ENCODE results near the gene TTC39C.
"Not testable (repeated sequence)": the region's sequence is repeated elsewhere in the genome, so short reads cannot be mapped to it uniquely, and the experiment has no call there.

The TTC39C gene

DNA sequence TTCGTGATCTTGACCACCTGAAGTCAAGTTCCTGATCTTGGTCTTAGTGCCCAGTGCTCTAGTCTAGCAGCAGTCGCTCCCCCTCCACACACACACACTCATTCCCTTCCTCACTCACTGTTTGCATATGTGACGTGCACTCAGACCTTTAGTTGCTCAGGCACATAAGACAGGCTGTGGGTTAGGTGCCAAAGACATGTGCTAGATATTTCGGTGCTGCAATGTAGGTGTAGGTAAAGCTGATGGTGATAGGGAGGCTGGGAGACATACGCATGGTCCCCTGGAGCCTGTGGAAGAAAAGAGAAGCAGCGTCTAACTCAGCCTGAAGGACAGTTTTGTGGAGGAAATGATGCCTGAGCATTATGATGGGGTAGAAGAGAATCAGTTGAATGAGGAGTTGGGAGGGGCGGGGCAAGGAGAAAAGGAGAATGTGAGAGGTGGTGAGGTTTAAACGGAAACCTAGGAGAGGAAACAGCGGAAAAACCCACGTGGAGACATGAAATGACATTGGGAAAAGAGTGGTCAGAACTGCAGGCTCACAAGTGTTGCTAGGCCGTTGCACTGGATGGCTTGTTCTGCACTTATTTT lies 3.8 kb downstream of the TTC39C start:
- no peak for DNase-seq

DNA sequence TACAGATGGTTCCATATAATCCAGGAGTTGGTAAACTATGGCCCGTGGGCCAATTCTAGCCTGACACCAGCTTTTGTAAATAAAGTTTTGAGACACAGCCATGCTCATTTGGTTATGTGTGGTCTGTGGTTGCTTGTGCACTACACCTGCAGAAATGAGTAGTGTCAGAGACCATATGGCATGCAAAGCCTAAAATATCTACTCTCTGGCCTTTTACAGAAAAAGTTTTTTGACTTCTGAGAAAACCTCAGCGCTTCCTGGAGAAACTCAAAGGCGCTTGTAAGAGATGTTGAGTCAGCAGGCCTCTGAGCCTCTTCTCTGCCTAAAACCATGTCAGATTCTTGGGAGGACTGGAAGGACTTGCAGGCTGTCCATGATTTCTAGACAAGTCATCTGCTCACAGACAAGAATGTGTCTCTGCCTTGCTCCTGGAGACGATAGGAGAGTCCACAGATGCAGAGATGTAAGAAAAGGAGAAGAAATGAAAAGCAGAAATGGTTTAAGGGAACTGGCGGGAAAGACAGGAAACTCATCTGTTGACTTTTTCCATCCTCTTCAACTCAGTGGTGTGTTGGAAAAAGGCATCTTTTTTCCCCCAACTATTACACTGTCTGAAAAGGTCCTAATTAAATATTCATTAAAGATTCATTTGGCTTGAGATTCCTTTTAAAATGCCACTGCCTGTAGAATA lies 5.2 kb downstream of the TTC39C start:
- no peak for DNase-seq

DNA sequence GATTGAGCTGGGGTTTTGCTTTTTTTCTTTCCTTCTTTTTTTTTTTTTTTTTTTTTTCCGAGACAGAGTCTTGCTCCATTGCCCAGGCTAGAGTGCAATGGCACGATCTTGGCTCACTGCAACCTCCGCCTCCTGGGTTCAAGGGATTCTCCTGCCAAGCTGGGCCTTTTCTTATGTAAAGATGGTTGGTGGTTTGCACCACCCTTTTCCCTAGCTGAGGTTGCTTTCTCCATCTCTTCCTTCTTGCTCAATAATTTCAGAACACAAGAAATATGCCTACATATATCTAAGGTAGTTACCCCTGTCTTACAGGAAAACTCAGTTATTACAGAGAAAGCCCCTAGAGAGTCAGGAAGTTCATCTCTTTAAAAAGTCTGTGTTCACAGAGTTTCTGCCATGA lies 7.0 kb downstream of the TTC39C start:
- DNase-seq, result no peak

DNA sequence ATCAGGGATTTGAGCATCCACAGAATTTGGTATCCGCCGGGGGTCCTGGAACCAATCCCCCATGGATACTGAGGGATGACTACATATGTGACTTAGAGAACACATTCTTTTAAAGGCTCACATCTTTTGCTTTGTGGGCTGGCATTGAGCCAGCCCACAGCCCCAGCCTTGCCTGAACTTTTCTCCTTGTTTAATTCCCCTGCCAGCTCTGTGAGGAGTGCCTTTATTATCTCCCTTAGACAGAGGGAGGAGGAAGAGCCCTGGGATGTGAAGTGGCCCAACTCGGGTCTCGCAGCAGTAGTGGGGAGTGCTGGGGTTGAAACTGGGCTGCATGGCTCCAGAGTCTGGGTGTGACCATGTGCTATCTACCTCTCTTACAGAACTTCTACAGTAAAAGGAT lies 7.6 kb downstream of the TTC39C start:
- no peak for DNase-seq

DNA sequence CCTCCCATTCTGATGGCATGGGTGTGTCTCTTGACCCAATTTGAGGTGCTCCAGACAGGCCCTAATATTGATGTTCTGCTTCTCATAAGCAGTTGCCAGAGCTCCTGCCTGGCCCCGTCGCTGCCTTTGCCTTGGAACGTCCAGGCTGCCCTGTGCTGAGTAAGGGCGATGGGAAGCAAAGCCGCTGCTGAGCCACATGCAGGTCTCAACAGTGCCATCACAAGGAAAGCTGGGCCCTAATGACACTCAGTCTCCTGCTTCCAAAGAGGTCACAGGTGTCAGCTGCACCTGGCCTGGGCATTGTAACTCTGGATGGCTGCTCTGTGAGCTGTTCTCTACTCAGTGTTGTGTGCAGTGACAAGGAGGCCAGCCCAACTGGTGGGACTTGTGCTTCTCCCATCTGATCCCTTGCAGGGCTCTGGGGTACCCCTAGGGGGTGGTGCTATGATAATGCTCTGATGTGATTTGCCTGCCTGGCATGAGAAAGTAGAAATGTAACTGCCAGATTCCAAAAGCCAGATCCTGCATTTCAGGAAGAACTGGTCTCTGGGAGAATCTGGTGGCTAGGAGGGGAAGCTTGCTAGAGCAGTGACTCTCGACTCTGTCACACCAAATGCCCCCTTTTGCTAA lies 8.7 kb downstream of the TTC39C start:
- no peak for DNase-seq

- no peak for DNase-seq
Measured at GRCh38 chr18:24024425-24024824, 9.9 kb downstream of the TTC39C start.

- no peak for DNase-seq
Measured at GRCh38 chr18:24026457-24026856, 11.9 kb downstream of the TTC39C start.

DNA sequence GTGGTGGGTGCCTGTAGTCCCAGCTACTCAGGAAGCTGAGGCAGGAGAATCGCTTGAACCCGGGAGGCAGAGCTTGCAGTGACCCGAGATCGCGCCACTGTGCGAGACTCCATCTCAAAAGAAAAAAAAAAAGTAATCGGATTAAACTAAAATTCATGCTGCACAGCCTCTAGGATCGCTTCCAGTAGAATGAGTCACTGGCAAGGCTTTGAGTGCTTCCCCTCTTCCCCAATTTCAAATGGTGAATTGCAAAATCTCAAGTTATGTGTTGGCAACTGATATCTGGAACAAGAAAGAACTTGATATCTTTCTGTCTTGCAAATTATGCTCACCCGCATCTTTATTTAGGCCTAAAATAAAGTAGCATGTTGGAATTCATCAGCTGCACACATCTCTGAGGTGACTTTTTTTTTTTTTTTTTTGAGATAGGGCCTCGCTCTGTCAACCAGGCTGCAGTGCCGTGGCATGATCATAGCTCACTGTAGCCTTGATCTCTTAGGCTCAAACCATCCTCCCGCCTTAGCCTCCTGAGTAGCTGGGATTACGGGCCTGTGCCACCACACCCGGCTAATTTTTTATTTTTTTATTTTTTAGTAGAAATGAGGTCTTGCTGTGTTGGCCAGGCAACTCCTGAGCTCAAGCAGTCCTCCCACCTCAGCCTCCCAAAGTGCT lies 12.7 kb downstream of the TTC39C start:
- peak; percentile 87 for DNase-seq

GRCh38 chr18:24028946-24029345 lies 14.4 kb downstream of the TTC39C start:
- DNase-seq, result not testable (repeated sequence)

DNA sequence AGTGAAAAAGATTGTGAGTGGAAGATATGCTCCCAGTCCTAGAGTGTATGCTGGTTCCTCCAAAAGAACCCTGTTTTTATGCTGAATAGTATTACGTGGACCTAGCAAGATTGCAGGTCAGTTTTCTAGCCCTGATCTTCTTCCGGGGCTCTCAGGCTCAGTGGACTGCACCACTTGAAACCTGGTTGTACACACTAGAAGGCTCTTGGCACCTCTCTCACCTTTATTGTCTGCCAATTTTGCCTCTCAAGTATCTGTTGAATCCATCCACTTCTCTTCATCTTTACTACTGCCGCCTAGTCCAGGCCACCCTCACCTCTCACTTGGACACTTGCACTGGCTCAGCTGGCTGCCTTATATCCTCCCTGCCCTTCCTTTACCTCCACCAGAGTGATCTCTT lies 16.8 kb downstream of the TTC39C start:
- DNase-seq, result no peak

DNA sequence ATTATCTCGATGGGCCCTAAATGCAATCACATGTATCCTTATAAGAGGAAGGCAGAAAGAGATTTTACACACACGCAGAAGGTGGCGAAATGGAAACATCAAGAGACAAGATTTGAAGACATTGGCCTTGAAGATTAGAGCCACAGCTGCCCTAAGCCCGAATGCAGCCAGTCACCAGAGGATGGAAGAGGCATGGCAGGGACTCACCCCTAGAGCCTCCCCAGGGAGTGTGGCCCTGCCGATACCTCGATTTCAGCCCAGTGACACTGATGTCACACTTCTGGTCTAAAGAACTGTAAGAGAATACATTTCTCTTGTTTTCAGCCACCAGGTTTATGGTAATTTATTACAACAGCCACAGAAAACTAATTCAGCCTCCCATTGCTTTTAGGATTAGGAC lies 17.4 kb downstream of the TTC39C start:
- no peak for DNase-seq

DNA sequence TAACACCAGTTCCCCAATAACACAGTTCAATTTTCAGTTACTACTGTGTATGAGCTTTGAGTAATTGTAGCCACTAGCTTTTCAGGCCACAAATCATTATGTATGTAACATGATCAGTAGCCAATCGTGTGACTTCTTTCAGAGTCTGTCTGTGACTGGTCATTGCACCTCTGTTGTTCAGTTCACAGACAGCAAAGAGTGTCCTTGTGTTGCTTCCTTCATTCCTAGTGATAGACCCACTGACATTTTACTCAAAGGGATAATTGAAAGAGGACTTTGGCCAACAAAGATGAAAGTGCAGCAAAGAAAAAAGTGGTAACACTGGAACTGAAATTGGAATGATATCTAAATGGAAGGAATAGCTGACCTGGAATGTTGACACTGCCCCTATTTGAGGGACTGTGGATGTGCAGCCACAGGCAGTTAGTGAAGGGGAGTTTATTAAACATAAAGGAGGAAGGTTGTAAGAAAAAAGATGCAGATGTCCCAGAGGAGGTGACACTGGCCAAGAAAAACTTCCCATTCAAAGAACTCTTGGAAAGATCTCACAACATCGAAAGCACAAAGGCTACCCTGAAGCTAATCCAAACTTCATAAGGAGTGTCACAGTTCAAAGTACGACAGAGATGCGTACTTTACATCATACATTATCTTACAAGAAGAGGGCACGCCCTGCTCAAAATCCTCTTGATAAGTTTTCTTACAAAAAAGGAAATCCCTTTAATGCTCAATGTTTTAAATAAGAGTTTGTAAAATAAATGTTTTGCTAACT lies 19.3 kb downstream of the TTC39C start:
- DNase-seq, result no peak

DNA sequence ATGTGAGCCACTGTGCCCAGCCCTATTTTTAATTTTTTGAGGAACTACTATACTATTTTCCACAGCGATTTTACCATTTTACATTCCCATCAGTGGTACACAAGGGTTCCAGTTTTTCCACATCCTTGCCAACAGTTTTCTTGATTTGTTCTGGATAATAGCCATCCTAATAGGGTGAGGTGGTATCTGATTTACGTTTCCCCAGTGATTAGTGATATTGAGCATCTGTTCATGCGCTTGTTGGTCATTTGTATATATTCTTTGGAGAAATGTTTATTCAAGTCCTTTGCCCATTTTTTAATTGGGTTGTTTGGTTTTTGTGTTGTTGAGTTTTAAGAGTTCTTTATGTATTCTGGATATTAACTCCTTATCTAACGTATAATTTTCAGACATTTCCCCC lies 20.8 kb downstream of the TTC39C start:
- no peak for DNase-seq

DNA sequence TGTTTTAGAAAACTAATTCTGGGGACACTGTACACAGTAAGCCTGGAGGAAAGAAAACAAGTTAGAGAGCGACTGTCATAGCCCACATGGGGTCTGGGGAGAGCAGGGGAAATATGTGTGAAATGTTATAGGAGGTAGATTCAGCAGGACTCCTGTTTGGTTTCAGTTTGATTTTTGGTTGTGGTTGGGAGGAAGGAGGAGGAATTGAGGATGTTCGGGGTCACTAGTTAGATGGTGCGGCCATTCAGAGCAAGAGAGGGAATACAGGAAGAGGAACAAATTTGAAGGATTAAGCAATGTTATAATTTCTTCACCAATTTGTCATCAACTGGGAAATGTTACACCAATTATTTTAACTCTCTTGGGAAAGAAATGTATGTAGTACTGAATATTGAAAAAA lies 25.1 kb downstream of the TTC39C start:
- DNase-seq, result peak; percentile 91

DNA sequence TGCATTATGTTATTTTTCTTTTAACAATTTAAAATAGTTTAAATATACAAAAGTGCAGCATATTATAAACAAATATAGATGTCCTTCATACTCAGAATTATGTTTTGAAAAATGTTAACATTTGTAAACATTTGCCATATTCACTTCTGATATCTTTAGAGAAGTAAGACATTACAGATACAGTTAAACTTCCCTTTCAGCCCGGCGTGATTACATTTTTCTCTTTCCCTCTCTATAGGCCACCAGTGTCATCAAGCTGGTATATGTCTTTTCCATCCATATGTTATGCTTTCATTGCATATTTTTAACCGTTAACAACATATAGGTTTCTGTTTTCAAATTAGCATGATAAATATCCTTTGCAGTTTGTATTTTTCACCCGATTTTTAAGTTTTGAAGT lies 27.1 kb downstream of the TTC39C start:
- DNase-seq, result peak; percentile 55

- DNase-seq, result no peak
Measured at GRCh38 chr18:24043403-24043802, 28.8 kb downstream of the TTC39C start.

DNA sequence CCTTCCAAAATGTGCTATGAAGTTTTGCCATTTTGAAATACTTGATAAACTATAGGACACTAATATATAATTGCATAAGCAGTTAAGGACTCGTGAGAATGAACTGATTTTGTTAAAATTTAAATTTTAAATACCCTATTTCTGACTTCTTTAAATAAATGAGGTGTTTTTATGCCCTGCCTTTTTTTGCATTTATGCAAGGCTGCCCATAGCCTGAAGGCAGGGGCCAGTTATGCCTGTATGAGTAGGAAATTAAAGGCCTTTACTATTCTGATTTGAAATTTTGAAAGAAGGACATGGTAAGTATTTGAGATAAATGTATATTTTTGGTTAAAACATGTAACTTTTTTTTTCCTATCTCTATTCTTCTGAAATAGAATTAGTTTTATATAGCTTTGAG lies 33.7 kb downstream of the TTC39C start:
- DNase-seq, result no peak

DNA sequence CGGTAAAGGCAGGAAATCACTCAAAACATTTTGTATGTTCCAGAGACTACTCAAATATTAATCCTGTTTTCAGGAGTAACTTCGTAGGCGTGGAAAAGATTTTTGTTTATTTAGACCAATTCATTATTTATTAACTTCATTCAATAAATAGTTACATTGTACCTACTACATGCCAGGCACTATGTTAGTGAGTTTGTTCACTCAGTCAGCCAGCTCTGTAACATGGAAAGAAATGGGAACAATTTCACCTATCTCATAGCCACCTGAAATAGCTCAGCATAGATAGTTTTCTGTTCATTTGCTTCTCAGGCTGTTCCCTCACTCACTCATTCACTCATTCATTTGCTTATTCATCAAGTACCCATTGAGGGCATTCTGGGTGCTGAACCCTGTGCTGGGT lies 34.6 kb downstream of the TTC39C start:
- no peak for DNase-seq

- peak; percentile 40 for DNase-seq
Measured at GRCh38 chr18:24051031-24051947, 36.7 kb downstream of the TTC39C start.

DNA sequence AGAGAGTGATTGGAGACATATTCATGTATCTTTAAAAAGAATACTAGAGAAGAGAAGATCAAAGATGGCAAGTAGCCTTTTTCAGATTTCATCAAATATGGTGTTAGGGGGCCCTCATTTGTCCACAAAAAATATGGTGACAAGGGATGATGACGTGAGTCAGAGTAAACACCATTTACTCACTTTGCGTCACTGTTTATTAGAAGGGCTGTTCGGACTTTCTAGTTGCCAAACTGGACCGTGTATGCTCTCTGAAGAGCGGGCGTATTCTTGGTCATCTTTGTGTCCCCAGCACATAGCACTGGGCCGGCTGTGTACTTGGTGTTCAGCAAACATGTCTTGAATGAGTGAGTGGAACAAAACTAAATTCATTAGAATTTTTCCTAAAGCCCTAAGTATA lies 37.5 kb downstream of the TTC39C start:
- DNase-seq, result no peak

- DNase-seq, result no peak
Measured at GRCh38 chr18:24053211-24053610, 38.7 kb downstream of the TTC39C start.

- no peak for DNase-seq
Measured at GRCh38 chr18:24054130-24054529, 39.6 kb downstream of the TTC39C start.
